Measurements from ENCODE around the gene SELENOS.

Gene SELENOS

GRCh38 chr15:101273534-101273933 is 3.8 kb downstream of the SELENOS start (continued):
- no peak for TF ChIP-seq ZFP3 (CRISPR knock-in tag; IDR thresholded peaks at IDR 0.05)
- no peak for TF ChIP-seq ZNF565 (CRISPR knock-in tag; conservative IDR thresholded peaks at IDR 0.05; ENCODE audit: low read depth)
- no peak for TF ChIP-seq PATZ1 (CRISPR knock-in tag; IDR thresholded peaks at IDR 0.05; ENCODE audit: borderline replicate concordance)
- no peak for TF ChIP-seq RARB (CRISPR knock-in tag; IDR thresholded peaks at IDR 0.05)

GRCh38 chr15:101272584-101272983 is 4.7 kb downstream of the SELENOS start:
- no peak for ATAC-seq
- no peak for TF ChIP-seq ISL1 (CRISPR knock-in tag; IDR thresholded peaks at IDR 0.05)
- peak; percentile 53; the same call in 1 of the 2 replicates for TF ChIP-seq TCF4 (CRISPR knock-in tag; IDR thresholded peaks at IDR 0.05; ENCODE audit: borderline replicate concordance)
- no peak for TF ChIP-seq ZNF8 (CRISPR knock-in tag; IDR thresholded peaks at IDR 0.05)
- no peak for TF ChIP-seq ESRRG (CRISPR knock-in tag; IDR thresholded peaks at IDR 0.05)
- TF ChIP-seq ZFP30 (CRISPR knock-in tag; IDR thresholded peaks at IDR 0.05): no peak
- no peak for TF ChIP-seq CSRNP3 (CRISPR knock-in tag; IDR thresholded peaks at IDR 0.05)

- TF ChIP-seq CREB5 (CRISPR knock-in tag; IDR thresholded peaks at IDR 0.05; ENCODE audit: low read depth) (no peak), POU6F1 (CRISPR knock-in tag; IDR thresholded peaks at IDR 0.05; ENCODE audit: borderline replicate concordance, low read depth) (no peak), TCF4 (CRISPR knock-in tag; IDR thresholded peaks at IDR 0.05; ENCODE audit: borderline replicate concordance) (no peak), PATZ1 (CRISPR knock-in tag; IDR thresholded peaks at IDR 0.05; ENCODE audit: borderline replicate concordance) (no peak), RARB (CRISPR knock-in tag; IDR thresholded peaks at IDR 0.05) (no peak), BACH2 (CRISPR knock-in tag; IDR thresholded peaks at IDR 0.05; ENCODE audit: borderline replicate concordance) (no peak), TOX (CRISPR knock-in tag; IDR thresholded peaks at IDR 0.05; ENCODE audit: borderline replicate concordance) (no peak), OSR1 (CRISPR knock-in tag; IDR thresholded peaks at IDR 0.05) (no peak), ZFP30 (CRISPR knock-in tag; IDR thresholded peaks at IDR 0.05) (no peak), TSHZ2 (CRISPR knock-in tag; IDR thresholded peaks at IDR 0.05) (no peak), ZNF70 (CRISPR knock-in tag; IDR thresholded peaks at IDR 0.05) (no peak), ZNF8 (CRISPR knock-in tag; IDR thresholded peaks at IDR 0.05) (no peak), ESRRG (CRISPR knock-in tag; IDR thresholded peaks at IDR 0.05) (no peak), PPARA (CRISPR knock-in tag; IDR thresholded peaks at IDR 0.05; ENCODE audit: borderline replicate concordance) (no peak)
Observed at GRCh38 chr15:101269479-101270223, 7.6 kb downstream of the SELENOS start.

More at GRCh38 chr15:101269479-101270223, 7.6 kb downstream of the SELENOS start:
- peak; percentile 30; the same call in 2 of the 3 replicates for ATAC-seq
